Measurements from ENCODE around the gene KRTAP7-1.

DNA sequence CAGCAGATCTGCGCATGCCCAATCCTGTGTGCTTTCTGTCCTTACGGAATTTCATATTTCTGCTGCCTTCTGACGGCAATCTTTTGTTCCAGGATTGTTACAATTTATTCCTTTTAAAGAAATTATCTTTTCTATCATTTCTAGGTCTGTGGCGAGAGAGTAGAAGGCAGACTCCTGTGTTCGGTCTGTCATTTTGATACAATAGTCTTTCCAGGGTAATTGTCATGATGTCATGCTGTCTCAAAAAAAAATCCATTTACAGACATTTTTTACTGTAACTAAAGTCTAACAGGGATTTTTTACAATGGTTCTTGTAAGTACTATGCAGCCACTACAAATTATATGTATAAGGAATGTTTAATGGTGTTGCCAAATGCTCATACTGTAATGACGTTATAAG, 9.0 kb upstream of the KRTAP7-1 start:
- TF ChIP-seq ESRRA (IDR thresholded peaks at IDR 0.05; ENCODE audit: borderline replicate concordance, low read depth) (no peak), EZH2 (IDR thresholded peaks at IDR 0.05; ENCODE audit: borderline replicate concordance, low read depth, low read length) (no peak), TARDBP (IDR thresholded peaks at IDR 0.05) (no peak), POLR2A (conservative IDR thresholded peaks at IDR 0.05) (no peak), ARID1B (IDR thresholded peaks at IDR 0.05) (no peak), LARP7 (IDR thresholded peaks at IDR 0.05) (no peak)
- TF ChIP-seq, protein P1, sequence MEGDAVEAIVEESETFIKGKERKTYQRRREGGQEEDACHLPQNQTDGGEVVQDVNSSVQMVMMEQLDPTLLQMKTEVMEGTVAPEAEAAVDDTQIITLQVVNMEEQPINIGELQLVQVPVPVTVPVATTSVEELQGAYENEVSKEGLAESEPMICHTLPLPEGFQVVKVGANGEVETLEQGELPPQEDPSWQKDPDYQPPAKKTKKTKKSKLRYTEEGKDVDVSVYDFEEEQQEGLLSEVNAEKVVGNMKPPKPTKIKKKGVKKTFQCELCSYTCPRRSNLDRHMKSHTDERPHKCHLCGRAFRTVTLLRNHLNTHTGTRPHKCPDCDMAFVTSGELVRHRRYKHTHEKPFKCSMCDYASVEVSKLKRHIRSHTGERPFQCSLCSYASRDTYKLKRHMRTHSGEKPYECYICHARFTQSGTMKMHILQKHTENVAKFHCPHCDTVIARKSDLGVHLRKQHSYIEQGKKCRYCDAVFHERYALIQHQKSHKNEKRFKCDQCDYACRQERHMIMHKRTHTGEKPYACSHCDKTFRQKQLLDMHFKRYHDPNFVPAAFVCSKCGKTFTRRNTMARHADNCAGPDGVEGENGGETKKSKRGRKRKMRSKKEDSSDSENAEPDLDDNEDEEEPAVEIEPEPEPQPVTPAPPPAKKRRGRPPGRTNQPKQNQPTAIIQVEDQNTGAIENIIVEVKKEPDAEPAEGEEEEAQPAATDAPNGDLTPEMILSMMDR (IDR thresholded peaks at IDR 0.05 in 2 of 3, conservative IDR thresholded peaks at IDR 0.05 in 1 of 3; ENCODE audit: insufficient read depth in 2 of 3, low read depth in 1 of 3, low read length in 3 of 3) = no peak

Measured in K562 (cell line).